ENCODE measurements around the gene ARF1. TPM values are rescaled to one million over a fixed set of nuclear protein-coding genes. Genes with fewer than 3 reads are reported as not detected.

Gene ARF1
- total and polyA plus RNA-seq, 2 of the 13 experiments (the other 11 are each of a cell fraction or from before 2014, with no cell fraction given): 186 to 327 TPM

DNA sequence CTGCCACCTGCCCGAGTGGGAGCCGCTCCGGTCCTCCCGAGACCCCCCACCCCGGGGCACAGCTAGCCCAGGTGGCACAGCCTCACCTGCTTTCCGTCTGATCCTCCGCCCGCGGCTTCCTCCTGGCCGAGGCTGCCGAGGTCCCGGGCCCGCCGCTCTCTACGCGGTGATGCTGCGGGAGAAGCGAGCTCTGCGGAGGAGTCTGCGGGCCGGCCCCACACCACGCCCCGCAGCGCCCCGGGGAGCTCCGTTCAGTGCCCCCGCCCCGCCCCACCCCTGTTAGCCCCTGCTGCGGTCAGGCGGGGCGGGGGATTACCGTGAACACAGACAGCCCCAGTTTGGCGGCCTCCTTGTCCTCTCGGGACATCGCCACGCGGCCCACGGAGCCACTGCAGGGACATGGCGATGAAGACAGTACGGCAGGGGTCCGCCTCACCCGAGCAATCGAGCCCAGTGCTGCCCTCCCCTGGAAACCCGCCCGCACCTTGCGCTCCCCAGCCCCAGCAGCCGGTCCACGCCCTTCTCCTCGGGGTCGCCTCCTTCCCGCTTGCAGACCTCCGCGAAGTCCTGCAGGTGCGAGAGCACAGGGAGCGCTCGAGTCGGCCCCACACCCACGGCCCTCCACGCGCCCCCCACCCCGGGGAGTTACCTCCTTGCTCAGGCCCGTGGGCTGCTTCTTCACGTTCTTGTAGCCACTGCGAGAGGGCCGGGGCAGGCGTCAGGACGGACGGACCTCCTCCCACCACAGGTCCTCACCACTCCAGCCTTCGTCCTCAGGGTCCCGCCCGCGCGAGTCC lies 19.7 kb downstream of the ARF1 start (continued):
- TF ChIP-seq KLF16 (CRISPR knock-in tag; IDR thresholded peaks at IDR 0.05) (0 out of 4 replicates have a peak, but pooled peaks of 1 of the 2 experiments have one; percentile 8), KMT2A (CRISPR knock-in tag; IDR thresholded peaks at IDR 0.05) (0 out of 2 replicates have a peak, but pooled peaks have one; percentile 30), XRCC5 (optimal IDR thresholded peaks at IDR 0.05; ENCODE audit: low read length) (peak; percentile 20), GTF2F1 (IDR thresholded peaks at IDR 0.05; ENCODE audit: low read length) (no peak), SALL1 (CRISPR knock-in tag; IDR thresholded peaks at IDR 0.05) (peak; percentile 63; the same call in 1 of the 2 replicates), RBFOX2 (IDR thresholded peaks at IDR 0.05; ENCODE audit: low read depth, low read length) (0 out of 2 replicates have a peak, but pooled peaks have one; percentile 42), ZNF333 (CRISPR knock-in tag; IDR thresholded peaks at IDR 0.05; ENCODE audit: borderline replicate concordance) (0 out of 2 replicates have a peak, but pooled peaks have one; percentile 27), MXI1 (IDR thresholded peaks at IDR 0.05; ENCODE audit: borderline replicate concordance, low read depth, low read length) (0 out of 3 replicates have a peak, but pooled peaks have one; percentile 11), GABPB1 (CRISPR knock-in tag; IDR thresholded peaks at IDR 0.05) (peak; percentile 25; the same call in 1 of the 2 replicates), ZNF136 (CRISPR knock-in tag; IDR thresholded peaks at IDR 0.05; ENCODE audit: low read depth) (no peak), ZBTB1 (CRISPR knock-in tag; IDR thresholded peaks at IDR 0.05; ENCODE audit: borderline replicate concordance) (0 out of 2 replicates have a peak, but pooled peaks have one; percentile 23), PCBP1 (IDR thresholded peaks at IDR 0.05; ENCODE audit: borderline replicate concordance, low read depth, low read length) (0 out of 2 replicates have a peak, but pooled peaks have one; percentile 70), KDM2A (CRISPR knock-in tag; IDR thresholded peaks at IDR 0.05; ENCODE audit: borderline replicate concordance, low read depth) (peak; percentile 43; the same call in 1 of the 2 replicates), ZFAT (CRISPR knock-in tag; conservative IDR thresholded peaks at IDR 0.05) (no peak), STAG1 (CRISPR knock-in tag; IDR thresholded peaks at IDR 0.05) (peak; percentile 31), ZNF501 (CRISPR knock-in tag; IDR thresholded peaks at IDR 0.05) (no peak), HDAC2 (CRISPR knock-in tag; IDR thresholded peaks at IDR 0.05) (peak; percentile 24; the same call in 1 of the 2 replicates), NR2F6 (IDR thresholded peaks at IDR 0.05) (no peak), NR2F6 (CRISPR knock-in tag; IDR thresholded peaks at IDR 0.05) (0 out of 2 replicates have a peak, but pooled peaks have one; percentile 5), CBX5 (CRISPR knock-in tag; IDR thresholded peaks at IDR 0.05; ENCODE audit: borderline replicate concordance) (0 out of 2 replicates have a peak, but pooled peaks have one; percentile 18)
- TF ChIP-seq, protein P1, sequence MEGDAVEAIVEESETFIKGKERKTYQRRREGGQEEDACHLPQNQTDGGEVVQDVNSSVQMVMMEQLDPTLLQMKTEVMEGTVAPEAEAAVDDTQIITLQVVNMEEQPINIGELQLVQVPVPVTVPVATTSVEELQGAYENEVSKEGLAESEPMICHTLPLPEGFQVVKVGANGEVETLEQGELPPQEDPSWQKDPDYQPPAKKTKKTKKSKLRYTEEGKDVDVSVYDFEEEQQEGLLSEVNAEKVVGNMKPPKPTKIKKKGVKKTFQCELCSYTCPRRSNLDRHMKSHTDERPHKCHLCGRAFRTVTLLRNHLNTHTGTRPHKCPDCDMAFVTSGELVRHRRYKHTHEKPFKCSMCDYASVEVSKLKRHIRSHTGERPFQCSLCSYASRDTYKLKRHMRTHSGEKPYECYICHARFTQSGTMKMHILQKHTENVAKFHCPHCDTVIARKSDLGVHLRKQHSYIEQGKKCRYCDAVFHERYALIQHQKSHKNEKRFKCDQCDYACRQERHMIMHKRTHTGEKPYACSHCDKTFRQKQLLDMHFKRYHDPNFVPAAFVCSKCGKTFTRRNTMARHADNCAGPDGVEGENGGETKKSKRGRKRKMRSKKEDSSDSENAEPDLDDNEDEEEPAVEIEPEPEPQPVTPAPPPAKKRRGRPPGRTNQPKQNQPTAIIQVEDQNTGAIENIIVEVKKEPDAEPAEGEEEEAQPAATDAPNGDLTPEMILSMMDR (CRISPR knock-in tag; IDR thresholded peaks at IDR 0.05): peak; percentile 75
- TF ChIP-seq, protein P2, sequence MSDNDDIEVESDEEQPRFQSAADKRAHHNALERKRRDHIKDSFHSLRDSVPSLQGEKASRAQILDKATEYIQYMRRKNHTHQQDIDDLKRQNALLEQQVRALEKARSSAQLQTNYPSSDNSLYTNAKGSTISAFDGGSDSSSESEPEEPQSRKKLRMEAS (IDR thresholded peaks at IDR 0.05): peak; percentile 22
- TF ChIP-seq, protein P3, sequence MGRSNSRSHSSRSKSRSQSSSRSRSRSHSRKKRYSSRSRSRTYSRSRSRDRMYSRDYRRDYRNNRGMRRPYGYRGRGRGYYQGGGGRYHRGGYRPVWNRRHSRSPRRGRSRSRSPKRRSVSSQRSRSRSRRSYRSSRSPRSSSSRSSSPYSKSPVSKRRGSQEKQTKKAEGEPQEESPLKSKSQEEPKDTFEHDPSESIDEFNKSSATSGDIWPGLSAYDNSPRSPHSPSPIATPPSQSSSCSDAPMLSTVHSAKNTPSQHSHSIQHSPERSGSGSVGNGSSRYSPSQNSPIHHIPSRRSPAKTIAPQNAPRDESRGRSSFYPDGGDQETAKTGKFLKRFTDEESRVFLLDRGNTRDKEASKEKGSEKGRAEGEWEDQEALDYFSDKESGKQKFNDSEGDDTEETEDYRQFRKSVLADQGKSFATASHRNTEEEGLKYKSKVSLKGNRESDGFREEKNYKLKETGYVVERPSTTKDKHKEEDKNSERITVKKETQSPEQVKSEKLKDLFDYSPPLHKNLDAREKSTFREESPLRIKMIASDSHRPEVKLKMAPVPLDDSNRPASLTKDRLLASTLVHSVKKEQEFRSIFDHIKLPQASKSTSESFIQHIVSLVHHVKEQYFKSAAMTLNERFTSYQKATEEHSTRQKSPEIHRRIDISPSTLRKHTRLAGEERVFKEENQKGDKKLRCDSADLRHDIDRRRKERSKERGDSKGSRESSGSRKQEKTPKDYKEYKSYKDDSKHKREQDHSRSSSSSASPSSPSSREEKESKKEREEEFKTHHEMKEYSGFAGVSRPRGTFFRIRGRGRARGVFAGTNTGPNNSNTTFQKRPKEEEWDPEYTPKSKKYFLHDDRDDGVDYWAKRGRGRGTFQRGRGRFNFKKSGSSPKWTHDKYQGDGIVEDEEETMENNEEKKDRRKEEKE (IDR thresholded peaks at IDR 0.05): no peak
- TF ChIP-seq, protein P4, sequence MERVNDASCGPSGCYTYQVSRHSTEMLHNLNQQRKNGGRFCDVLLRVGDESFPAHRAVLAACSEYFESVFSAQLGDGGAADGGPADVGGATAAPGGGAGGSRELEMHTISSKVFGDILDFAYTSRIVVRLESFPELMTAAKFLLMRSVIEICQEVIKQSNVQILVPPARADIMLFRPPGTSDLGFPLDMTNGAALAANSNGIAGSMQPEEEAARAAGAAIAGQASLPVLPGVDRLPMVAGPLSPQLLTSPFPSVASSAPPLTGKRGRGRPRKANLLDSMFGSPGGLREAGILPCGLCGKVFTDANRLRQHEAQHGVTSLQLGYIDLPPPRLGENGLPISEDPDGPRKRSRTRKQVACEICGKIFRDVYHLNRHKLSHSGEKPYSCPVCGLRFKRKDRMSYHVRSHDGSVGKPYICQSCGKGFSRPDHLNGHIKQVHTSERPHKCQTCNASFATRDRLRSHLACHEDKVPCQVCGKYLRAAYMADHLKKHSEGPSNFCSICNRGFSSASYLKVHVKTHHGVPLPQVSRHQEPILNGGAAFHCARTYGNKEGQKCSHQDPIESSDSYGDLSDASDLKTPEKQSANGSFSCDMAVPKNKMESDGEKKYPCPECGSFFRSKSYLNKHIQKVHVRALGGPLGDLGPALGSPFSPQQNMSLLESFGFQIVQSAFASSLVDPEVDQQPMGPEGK (CRISPR knock-in tag; IDR thresholded peaks at IDR 0.05): peak; percentile 65
